Fibroblast of villous mesenchyme (primary cell): ENCODE measurements around the gene CLVS2. TPM values are rescaled to one million over a fixed set of nuclear protein-coding genes. Genes with fewer than 3 reads are reported as not detected.

Source experiments
- DNase-seq: peaks from one replicate; pipeline ENCODE4 v3.0.0-alpha.2; 2010; ENCODE audit warnings: low read depth
- H3K4me3 ChIP-seq: 2 replicates; pipeline ENCODE4 v1.5.1; 2011; ENCODE audit warnings: low read depth, mild to moderate bottlenecking, low read length
- total RNA-seq: library from RNA; depleted of rRNA; stranded (reverse); fragments of >200 nt; gene quantifications from 2 replicates; pipeline ENCODE4 v1.2.3, GENCODE V29; 2012
- TF ChIP-seq, protein P1 (sequence below): IDR thresholded peaks from 2 replicates; pipeline ENCODE4 v1.5.1; 2012; ENCODE audit warnings: low read depth, mild to moderate bottlenecking, low read length; ENCODE audit not compliant: insufficient read depth

CLVS2 gene
- total RNA-seq, 1 donor: not detected

DNA sequence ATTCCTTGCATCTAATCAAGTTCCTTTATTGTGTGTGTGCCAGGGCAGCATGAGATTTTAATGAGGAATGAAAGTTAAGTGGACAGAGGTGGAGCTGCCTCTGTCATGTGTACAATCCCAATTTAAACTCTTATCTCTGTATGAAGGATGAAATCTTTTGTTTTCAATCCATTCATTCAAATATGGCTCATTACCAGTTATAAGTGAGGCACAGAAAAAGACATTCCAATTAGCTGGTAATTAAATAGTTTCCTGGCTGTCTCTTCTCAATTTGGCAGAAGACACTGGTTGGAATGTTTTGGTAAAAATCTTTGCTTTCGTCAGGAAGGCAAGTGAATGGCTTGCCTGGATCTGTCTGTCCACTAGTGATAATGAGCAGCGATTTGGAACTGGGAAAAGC, 46.4 kb downstream of the CLVS2 start:
- no peak overlapping the region for H3K4me3 ChIP-seq
- no peak for DNase-seq
- TF ChIP-seq, protein P1, sequence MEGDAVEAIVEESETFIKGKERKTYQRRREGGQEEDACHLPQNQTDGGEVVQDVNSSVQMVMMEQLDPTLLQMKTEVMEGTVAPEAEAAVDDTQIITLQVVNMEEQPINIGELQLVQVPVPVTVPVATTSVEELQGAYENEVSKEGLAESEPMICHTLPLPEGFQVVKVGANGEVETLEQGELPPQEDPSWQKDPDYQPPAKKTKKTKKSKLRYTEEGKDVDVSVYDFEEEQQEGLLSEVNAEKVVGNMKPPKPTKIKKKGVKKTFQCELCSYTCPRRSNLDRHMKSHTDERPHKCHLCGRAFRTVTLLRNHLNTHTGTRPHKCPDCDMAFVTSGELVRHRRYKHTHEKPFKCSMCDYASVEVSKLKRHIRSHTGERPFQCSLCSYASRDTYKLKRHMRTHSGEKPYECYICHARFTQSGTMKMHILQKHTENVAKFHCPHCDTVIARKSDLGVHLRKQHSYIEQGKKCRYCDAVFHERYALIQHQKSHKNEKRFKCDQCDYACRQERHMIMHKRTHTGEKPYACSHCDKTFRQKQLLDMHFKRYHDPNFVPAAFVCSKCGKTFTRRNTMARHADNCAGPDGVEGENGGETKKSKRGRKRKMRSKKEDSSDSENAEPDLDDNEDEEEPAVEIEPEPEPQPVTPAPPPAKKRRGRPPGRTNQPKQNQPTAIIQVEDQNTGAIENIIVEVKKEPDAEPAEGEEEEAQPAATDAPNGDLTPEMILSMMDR: no peak

DNA sequence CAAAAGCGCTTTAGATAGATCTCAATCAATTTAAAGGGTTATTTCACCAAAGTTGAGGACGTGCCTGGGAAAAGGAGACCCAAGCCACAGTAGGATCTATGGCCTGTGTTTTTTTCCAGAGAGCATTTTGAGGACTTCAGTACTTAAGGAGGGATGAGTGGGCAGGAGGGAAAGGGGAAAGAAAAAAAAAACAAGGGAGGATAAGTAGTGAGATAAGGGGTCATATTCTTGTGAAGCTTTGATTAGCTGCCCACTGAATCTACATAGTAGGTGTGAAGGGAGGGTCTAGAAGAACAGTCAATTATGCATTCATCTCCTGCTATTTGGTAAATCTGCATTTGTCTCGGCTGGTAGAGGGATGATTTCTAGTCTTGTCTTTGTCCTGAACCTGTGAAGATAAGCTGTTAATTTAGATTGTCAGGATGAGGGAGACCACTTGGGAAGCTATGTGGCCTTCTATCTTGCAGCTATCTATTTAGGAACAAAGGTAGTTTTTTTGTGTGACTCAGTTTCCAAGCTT, 48.4 kb downstream of the CLVS2 start:
- TF ChIP-seq, protein P1: no peak
- H3K4me3 ChIP-seq: no peak overlapping the region
- no peak for DNase-seq

DNA sequence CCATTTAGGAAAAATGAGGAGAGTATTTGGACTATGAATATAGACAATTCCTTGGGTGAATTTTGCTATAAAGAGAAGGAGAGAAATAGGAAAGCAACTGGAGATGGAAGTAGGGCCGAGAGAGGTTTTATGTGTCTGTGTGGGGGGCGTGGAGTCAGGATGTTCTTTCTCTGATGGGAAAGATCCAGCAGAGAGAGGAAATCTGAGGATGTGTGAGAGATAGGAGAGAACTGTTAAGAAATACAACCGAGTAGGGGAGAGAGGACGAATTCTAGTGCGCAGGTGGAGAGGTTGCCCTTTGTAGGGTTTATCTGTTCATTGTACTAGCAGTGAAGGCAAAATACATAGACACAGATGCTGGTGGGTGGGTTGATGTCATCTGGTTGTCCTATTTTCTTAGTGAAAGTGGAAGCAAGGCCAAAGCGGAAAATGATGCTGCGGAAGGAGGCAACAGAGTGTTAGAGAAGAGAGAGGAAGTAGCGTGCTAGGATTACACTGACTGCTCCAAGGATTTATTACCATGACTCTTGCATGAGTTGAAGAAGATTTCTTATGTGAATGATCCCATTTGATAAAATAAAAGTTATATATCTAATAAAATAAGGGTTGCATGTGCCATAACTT, 57.7 kb downstream of the CLVS2 start:
- H3K4me3 ChIP-seq: no peak overlapping the region
- TF ChIP-seq, protein P1: no peak
- no peak for DNase-seq

DNA sequence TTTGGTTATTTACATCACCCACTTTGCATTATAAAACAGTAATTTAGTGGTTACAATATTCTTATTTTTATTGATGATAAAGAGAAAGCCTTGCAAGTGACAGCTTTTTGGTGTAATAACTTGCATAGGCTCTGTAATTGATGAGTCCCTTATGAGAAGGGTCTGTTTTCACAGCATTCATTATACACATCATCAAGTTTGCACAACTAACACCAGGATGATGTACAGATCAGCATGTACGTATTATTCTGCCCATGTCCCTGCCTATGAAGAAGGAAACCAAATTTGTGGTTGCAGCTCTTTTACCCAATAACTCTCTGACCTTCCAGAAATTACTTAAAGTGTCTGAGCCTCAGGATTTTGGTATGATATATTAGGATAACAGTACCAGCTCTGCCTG, 59.2 kb downstream of the CLVS2 start:
- TF ChIP-seq, protein P1: no peak
- no peak overlapping the region for H3K4me3 ChIP-seq
- DNase-seq: no peak

DNA sequence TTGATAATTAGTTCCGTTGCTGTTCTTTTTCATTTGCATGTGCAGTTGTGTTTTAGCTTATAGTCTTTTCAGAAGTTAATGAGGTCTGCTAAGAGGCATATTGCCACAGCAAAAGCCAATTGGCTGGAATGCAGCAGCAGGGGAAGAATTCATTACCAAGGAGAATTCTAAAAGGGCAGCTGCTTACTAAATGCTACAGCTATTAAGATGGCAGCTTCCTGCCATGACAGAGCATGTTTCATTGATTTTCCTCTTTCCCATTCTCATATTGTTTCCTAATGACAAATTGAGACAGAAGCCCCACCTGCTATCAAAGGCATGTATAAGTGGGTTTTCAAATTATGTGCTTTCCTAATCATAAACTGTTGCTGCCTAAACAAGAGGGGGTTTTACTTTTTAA, 66.6 kb downstream of the CLVS2 start:
- TF ChIP-seq, protein P1: no peak
- DNase-seq: no peak
- H3K4me3 ChIP-seq: no peak overlapping the region

DNA sequence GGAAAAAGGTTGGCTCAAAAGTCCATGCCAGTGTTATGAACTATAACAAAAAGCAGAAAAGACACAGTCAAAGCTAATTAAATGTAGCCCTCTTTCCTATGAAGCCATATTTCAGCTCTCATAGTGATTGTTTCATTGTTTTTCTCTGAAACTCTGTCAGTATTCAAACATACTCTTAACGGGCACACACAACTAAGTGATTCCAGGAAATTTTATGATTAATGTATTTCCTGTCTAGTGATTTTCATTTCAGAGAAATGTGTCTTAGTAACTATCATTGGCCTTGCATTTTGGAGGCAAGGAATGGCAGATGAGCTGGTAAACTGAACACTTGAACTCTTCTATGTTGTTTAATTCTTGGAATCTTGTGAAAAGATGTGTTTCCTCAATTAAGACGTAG, 68.0 kb downstream of the CLVS2 start:
- TF ChIP-seq, protein P1: no peak
- no peak overlapping the region for H3K4me3 ChIP-seq
- DNase-seq: no peak

DNA sequence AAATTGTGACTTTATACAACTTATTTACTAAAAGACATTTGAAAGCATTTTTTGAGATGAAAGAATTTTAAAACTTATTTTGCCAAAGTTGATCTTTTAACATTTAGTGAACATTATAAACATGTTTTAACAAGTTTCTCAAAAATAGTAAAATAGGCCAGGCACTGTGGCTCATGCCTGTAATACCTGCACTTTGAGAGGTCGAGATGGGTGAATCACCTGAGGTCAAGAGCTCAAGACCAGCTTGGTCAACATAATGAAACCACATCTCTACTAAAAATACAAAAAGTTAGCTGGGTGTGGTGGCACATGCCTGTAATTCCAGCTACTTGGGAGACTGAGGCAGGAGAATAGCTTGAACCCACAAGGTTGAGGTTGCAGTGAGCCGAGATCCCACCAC, 78.6 kb downstream of the CLVS2 start:
- no peak overlapping the region for H3K4me3 ChIP-seq
- TF ChIP-seq, protein P1: no peak
- no peak for DNase-seq
